Memory B cell (primary cell): ENCODE data around the gene CNOT11.

ENCODE experiments used
- ATAC-seq: fragments of 150-1000 bp; cut with Tn5 transposase; 2 replicates; pipeline ENCODE4 v1.10.0; 2021; ENCODE audit warnings: low read depth, mild to moderate bottlenecking, moderate library complexity
- DNase-seq, 2 donors: peaks; one replicate each; pipeline ENCODE4 v3.0.0; 2022; ENCODE audit warnings: low spot score in 2 of 2
- H3K27ac Mint-ChIP-seq: one replicate; pipeline ENCODE4 v1.8.0; 2022; ENCODE audit warnings: mild to moderate bottlenecking, moderate library complexity, mixed read lengths
- H3K27me3 Mint-ChIP-seq: one replicate; pipeline ENCODE4 v1.8.0; 2022; ENCODE audit warnings: mixed read lengths
- H3K36me3 Mint-ChIP-seq: one replicate; pipeline ENCODE4 v1.8.0; 2022; ENCODE audit warnings: mild to moderate bottlenecking, mixed read lengths
- H3K4me1 Mint-ChIP-seq: one replicate; pipeline ENCODE4 v1.8.0; 2022; ENCODE audit warnings: mixed read lengths
- H3K4me3 Mint-ChIP-seq: one replicate; pipeline ENCODE4 v1.8.0; 2022; ENCODE audit warnings: mild to moderate bottlenecking, moderate library complexity, mixed read lengths
- H3K9me3 Mint-ChIP-seq: one replicate; pipeline ENCODE4 v1.8.0; 2022; ENCODE audit warnings: mixed read lengths

The CNOT11 gene

DNA sequence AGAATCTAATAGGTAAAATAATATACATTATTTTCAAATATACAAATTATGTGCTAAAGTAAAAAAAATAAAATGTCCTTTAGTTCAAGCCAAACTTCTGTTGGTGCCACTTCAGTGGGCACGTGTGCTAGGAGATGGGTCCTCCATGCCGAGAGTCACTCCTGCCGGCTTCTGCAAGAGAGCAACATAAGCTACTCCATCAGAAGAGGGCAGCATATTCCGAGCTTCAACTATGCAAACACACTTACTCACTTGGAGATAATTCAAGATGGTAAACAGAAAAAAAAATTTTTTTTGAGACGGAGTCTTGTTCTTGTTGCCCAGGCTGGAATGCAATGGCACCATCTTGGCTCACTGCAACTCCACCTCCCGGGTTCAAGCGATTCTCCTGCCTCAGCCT, 24.4 kb downstream of the CNOT11 start:
- Mint-ChIP-seq H3K4me1 (no peaks in the 10 kb centered on the region), H3K27me3 (no peaks in the 10 kb centered on the region), H3K4me3 (no peak overlapping the region), H3K27ac (no peak overlapping the region), H3K9me3 (no peaks in the 10 kb centered on the region), H3K36me3 (peaks cover 30% of the 10 kb centered on the region)
- ATAC-seq, result no peak
- no peak for DNase-seq

- H3K9me3 Mint-ChIP-seq, result no peaks in the 10 kb centered on the region
- DNase-seq, result no peak
- peaks cover 40% of the 10 kb centered on the region for H3K36me3 Mint-ChIP-seq
- H3K4me3 Mint-ChIP-seq, result no peak overlapping the region
- peak overlapping the region; percentile 17 for H3K27ac Mint-ChIP-seq
- ATAC-seq, result no peak
- no peaks in the 10 kb centered on the region for H3K27me3 Mint-ChIP-seq
- no peaks in the 10 kb centered on the region for H3K4me1 Mint-ChIP-seq
Measured at GRCh38 chr2:101278925-101279324, 26.2 kb downstream of the CNOT11 start.

- Mint-ChIP-seq H3K9me3 (no peaks in the 10 kb centered on the region), H3K36me3 (peaks cover 39% of the 10 kb centered on the region), H3K4me3 (no peak overlapping the region), H3K27ac (no peak overlapping the region), H3K27me3 (no peaks in the 10 kb centered on the region), H3K4me1 (no peaks in the 10 kb centered on the region)
- ATAC-seq (no peak), DNase-seq (no peak)
Measured at GRCh38 chr2:101281482-101281881, 28.8 kb downstream of the CNOT11 start.

- Mint-ChIP-seq H3K27me3 (no peaks in the 10 kb centered on the region), H3K4me1 (no peaks in the 10 kb centered on the region), H3K36me3 (peaks cover 35% of the 10 kb centered on the region), H3K4me3 (no peak overlapping the region), H3K9me3 (no peaks in the 10 kb centered on the region), H3K27ac (peak overlapping the region; percentile 10)
- DNase-seq (no peak), ATAC-seq (no peak)
Measured at GRCh38 chr2:101282980-101283379, 30.3 kb downstream of the CNOT11 start.

- ATAC-seq (no peak), DNase-seq (no peak)
- H3K27me3 Mint-ChIP-seq, result no peaks in the 10 kb centered on the region
- H3K9me3 Mint-ChIP-seq, result no peaks in the 10 kb centered on the region
- peak overlapping the region; percentile 12 for H3K27ac Mint-ChIP-seq
- H3K4me1 Mint-ChIP-seq, result no peaks in the 10 kb centered on the region
- no peak overlapping the region for H3K4me3 Mint-ChIP-seq
- peaks cover 20% of the 10 kb centered on the region for H3K36me3 Mint-ChIP-seq
Measured at GRCh38 chr2:101286684-101287083, 34.0 kb downstream of the CNOT11 start.

- Mint-ChIP-seq H3K9me3 (no peaks in the 10 kb centered on the region), H3K27ac (no peak overlapping the region), H3K4me1 (no peaks in the 10 kb centered on the region), H3K4me3 (no peak overlapping the region), H3K27me3 (no peaks in the 10 kb centered on the region), H3K36me3 (peaks cover 15% of the 10 kb centered on the region)
- DNase-seq, result no peak
- ATAC-seq, result no peak
Measured at GRCh38 chr2:101287303-101287702, 34.6 kb downstream of the CNOT11 start.

DNA sequence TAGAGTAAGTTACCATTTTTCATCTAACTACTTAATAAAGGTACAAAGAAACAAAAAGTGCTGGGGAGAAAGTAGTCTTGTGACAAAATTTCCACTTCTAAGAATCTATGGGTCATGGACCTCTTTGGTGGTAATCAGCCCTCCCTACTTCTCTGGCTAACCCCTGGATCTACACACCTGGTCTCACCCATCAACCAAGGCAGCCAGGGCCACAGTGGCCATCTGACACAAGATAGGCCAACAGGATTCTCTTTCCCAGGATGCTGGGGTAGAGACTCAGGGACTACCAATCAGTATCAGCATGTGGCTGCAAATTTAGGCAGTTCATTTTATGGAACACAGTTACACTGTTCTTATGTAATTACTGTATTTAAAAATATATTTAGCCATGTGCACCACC, 38.0 kb downstream of the CNOT11 start:
- no peaks in the 10 kb centered on the region for H3K9me3 Mint-ChIP-seq
- H3K36me3 Mint-ChIP-seq, result peaks cover 2% of the 10 kb centered on the region
- H3K27me3 Mint-ChIP-seq, result no peaks in the 10 kb centered on the region
- ATAC-seq, result no peak
- DNase-seq, result no peak
- no peak overlapping the region for H3K4me3 Mint-ChIP-seq
- H3K27ac Mint-ChIP-seq, result no peak overlapping the region
- H3K4me1 Mint-ChIP-seq, result no peaks in the 10 kb centered on the region

GRCh38 chr2:101291973-101292372, 39.3 kb downstream of the CNOT11 start:
- no peak overlapping the region for H3K4me3 Mint-ChIP-seq
- no peaks in the 10 kb centered on the region for H3K9me3 Mint-ChIP-seq
- DNase-seq (no peak), ATAC-seq (no peak)
- peaks cover 2% of the 10 kb centered on the region for H3K36me3 Mint-ChIP-seq
- peak overlapping the region; percentile 55 for H3K27ac Mint-ChIP-seq
- peaks cover 5% of the 10 kb centered on the region for H3K4me1 Mint-ChIP-seq
- no peaks in the 10 kb centered on the region for H3K27me3 Mint-ChIP-seq

GRCh38 chr2:101293544-101293943, 40.9 kb downstream of the CNOT11 start:
- no peaks in the 10 kb centered on the region for H3K9me3 Mint-ChIP-seq
- peaks cover under 1% of the 10 kb centered on the region for H3K36me3 Mint-ChIP-seq
- DNase-seq (no peak), ATAC-seq (no peak)
- H3K27ac Mint-ChIP-seq, result no peak overlapping the region
- no peak overlapping the region for H3K4me3 Mint-ChIP-seq
- H3K4me1 Mint-ChIP-seq, result peaks cover 14% of the 10 kb centered on the region
- no peaks in the 10 kb centered on the region for H3K27me3 Mint-ChIP-seq

DNA sequence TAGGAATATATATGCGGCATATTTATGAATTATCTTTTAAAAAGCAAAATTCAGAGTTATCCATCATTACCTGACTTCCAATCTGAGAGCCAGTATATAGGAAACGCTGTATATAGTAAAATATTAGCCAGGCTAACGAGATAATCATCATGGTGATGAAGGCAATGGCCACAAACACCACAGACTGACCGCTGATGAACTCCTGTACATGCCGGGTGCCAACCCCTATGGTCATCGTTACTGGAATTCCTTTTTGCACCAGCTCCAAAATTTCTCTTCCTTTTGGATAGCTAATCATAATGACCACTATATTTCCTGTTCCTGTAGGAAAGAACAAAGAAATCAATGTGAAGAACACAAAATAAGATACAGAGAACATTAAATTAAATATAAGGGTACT, 42.2 kb downstream of the CNOT11 start:
- Mint-ChIP-seq H3K4me3 (no peak overlapping the region), H3K27me3 (no peaks in the 10 kb centered on the region), H3K4me1 (peaks cover 20% of the 10 kb centered on the region), H3K27ac (no peak overlapping the region), H3K36me3 (no peaks in the 10 kb centered on the region), H3K9me3 (no peaks in the 10 kb centered on the region)
- no peak for DNase-seq
- ATAC-seq, result no peak

DNA sequence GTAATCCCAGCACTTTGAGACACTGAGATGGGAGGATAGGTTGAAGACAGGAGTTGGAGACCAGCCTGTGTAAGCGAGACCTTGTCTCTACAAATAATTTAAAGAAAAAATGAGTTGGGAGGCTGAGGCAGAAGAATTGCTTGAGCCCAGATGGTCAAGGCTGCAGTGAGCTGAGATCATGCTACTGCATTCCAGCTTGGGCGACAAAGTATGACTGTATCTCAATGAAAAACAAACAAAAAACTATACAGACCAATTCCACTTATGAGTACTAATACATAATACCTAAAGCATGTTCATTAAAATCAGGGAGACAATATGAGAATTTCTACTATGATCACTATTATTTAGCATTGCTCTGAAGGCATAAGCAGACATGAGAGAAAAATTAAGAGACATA, 43.2 kb downstream of the CNOT11 start:
- no peak for DNase-seq
- H3K27ac Mint-ChIP-seq, result no peak overlapping the region
- no peaks in the 10 kb centered on the region for H3K36me3 Mint-ChIP-seq
- no peak for ATAC-seq
- no peaks in the 10 kb centered on the region for H3K27me3 Mint-ChIP-seq
- H3K4me1 Mint-ChIP-seq, result peaks cover 26% of the 10 kb centered on the region
- no peak overlapping the region for H3K4me3 Mint-ChIP-seq
- no peaks in the 10 kb centered on the region for H3K9me3 Mint-ChIP-seq

- Mint-ChIP-seq H3K9me3 (no peaks in the 10 kb centered on the region), H3K27ac (no peak overlapping the region), H3K36me3 (no peaks in the 10 kb centered on the region), H3K4me3 (no peak overlapping the region), H3K27me3 (no peaks in the 10 kb centered on the region), H3K4me1 (peaks cover 29% of the 10 kb centered on the region)
- DNase-seq, result no peak
- ATAC-seq, result no peak
Measured at GRCh38 chr2:101296371-101296770, 43.7 kb downstream of the CNOT11 start.

DNA sequence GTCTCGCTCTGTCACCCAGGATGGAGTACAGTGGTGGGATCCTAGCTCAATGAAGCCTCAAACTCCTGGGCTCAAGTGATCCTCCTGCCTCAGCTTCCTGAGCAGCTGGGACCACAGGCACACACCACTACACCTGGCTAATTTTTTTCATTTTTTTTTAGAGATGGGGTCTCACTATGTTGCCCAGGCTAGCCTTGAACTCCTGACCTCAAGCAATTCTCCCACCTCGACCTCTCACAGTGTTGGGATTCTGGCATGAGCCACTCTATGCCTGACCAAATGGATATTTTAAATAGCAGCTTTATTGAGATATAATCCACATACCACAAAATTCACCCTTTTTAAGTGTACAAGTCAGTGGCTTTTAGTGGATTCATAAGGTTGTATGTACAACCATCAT, 44.7 kb downstream of the CNOT11 start:
- DNase-seq (no peak), ATAC-seq (no peak)
- H3K4me1 Mint-ChIP-seq, result peaks cover 32% of the 10 kb centered on the region
- no peaks in the 10 kb centered on the region for H3K36me3 Mint-ChIP-seq
- peak overlapping the region; percentile 76 for H3K27ac Mint-ChIP-seq
- no peak overlapping the region for H3K4me3 Mint-ChIP-seq
- no peaks in the 10 kb centered on the region for H3K9me3 Mint-ChIP-seq
- H3K27me3 Mint-ChIP-seq, result no peaks in the 10 kb centered on the region

GRCh38 chr2:101299604-101300003, 46.9 kb downstream of the CNOT11 start:
- H3K27me3 Mint-ChIP-seq, result no peaks in the 10 kb centered on the region
- H3K27ac Mint-ChIP-seq, result no peak overlapping the region
- ATAC-seq (no peak), DNase-seq (no peak)
- H3K36me3 Mint-ChIP-seq, result peaks cover 3% of the 10 kb centered on the region
- peaks cover 40% of the 10 kb centered on the region for H3K4me1 Mint-ChIP-seq
- H3K9me3 Mint-ChIP-seq, result no peaks in the 10 kb centered on the region
- no peak overlapping the region for H3K4me3 Mint-ChIP-seq

- Mint-ChIP-seq H3K4me3 (peak overlapping the region; percentile 19), H3K36me3 (peaks cover 3% of the 10 kb centered on the region), H3K27ac (no peak overlapping the region), H3K4me1 (peaks cover 43% of the 10 kb centered on the region), H3K27me3 (no peaks in the 10 kb centered on the region), H3K9me3 (no peaks in the 10 kb centered on the region)
- ATAC-seq (no peak), DNase-seq (no peak)
Measured at GRCh38 chr2:101300164-101300563, 47.5 kb downstream of the CNOT11 start.

- no peak overlapping the region for H3K4me3 Mint-ChIP-seq
- H3K9me3 Mint-ChIP-seq, result no peaks in the 10 kb centered on the region
- H3K4me1 Mint-ChIP-seq, result peaks cover 50% of the 10 kb centered on the region
- no peaks in the 10 kb centered on the region for H3K27me3 Mint-ChIP-seq
- H3K27ac Mint-ChIP-seq, result no peak overlapping the region
- ATAC-seq, result no peak
- peaks cover 3% of the 10 kb centered on the region for H3K36me3 Mint-ChIP-seq
- no peak for DNase-seq
Measured at GRCh38 chr2:101300836-101301235, 48.1 kb downstream of the CNOT11 start.
